OCI-LY3 (cell line): ENCODE measurements around the gene VAC14.

Experiments used
- H2AFZ ChIP-seq: fragments of 200-600, 300-600 bp; shearing (Covaris generic); 2 replicates; pipeline ENCODE4 v1.6.0; 2014; ENCODE audit warnings: antibody characterized with exemption, low read depth, low read length
- H3K27ac ChIP-seq: fragments of 200-600, 300-600 bp; sonication (generic); 2 replicates; pipeline ENCODE4 v1.5.1; 2014; ENCODE audit warnings: mild to moderate bottlenecking, low read length, moderate library complexity, mixed read lengths
- H3K27me3 ChIP-seq: fragments of 200-600, 300-600 bp; sonication (generic); 2 replicates; pipeline ENCODE4 v1.6.1; 2014; ENCODE audit warnings: low read depth, low read length, mixed read lengths
- H3K36me3 ChIP-seq: fragments of 200-600, 300-600 bp; sonication (generic); replicated peaks from 2 replicates; pipeline ENCODE3; 2014; ENCODE audit warnings: low read depth, low read length, mixed read lengths
- H3K4me1 ChIP-seq: fragments of 300-600, 200-600 bp; sonication (generic); 2 replicates; pipeline ENCODE4 v1.6.1; 2014; ENCODE audit warnings: low read length, mixed read lengths
- H3K4me2 ChIP-seq: fragments of 200-600, 300-600 bp; sonication (generic); 2 replicates; pipeline ENCODE4 v1.6.1; 2014; ENCODE audit warnings: low read length, mixed read lengths
- H3K4me3 ChIP-seq: fragments of 300-600, 200-600 bp; sonication (generic); 2 replicates; pipeline ENCODE4 v1.5.1; 2014; ENCODE audit warnings: antibody characterized with exemption, mild to moderate bottlenecking, low read length, moderate library complexity
- H3K79me2 ChIP-seq: fragments of 300-600, 200-600 bp; shearing (Covaris generic); 2 replicates; pipeline ENCODE4 v1.6.1; 2014; ENCODE audit warnings: mild to moderate bottlenecking, low read length, mixed read lengths
- H3K9ac ChIP-seq: fragments of 300-600, 200-600 bp; shearing (Covaris generic); 2 replicates; pipeline ENCODE4 v1.6.0; 2014; ENCODE audit warnings: mild to moderate bottlenecking, low read length, moderate library complexity
- H3K9me3 ChIP-seq: fragments of 200-600, 300-600 bp; shearing (Covaris generic); 2 replicates; pipeline ENCODE4 v1.6.1; 2014; ENCODE audit warnings: low read length, mixed read lengths; ENCODE audit not compliant: insufficient read depth
- H4K20me1 ChIP-seq: fragments of 200-600, 300-600 bp; sonication (generic); 2 replicates; pipeline ENCODE4 v1.6.1; 2016; ENCODE audit warnings: low read length, mixed read lengths; ENCODE audit not compliant: insufficient read depth
- CTCF ChIP-seq: fragments of 200-600, 300-600 bp; sonication (generic); IDR thresholded peaks from 2 replicates; pipeline ENCODE4 v1.5.1; 2014; ENCODE audit warnings: antibody characterized with exemption, low read length, low read depth
- EZH2phosphoT487 ChIP-seq: fragments of 200-600 bp; shearing (Covaris generic); IDR thresholded peaks from 2 replicates; pipeline ENCODE4 v1.6.1; 2018; ENCODE audit warnings: antibody characterized with exemption, mixed run types, low read depth

VAC14 gene

DNA sequence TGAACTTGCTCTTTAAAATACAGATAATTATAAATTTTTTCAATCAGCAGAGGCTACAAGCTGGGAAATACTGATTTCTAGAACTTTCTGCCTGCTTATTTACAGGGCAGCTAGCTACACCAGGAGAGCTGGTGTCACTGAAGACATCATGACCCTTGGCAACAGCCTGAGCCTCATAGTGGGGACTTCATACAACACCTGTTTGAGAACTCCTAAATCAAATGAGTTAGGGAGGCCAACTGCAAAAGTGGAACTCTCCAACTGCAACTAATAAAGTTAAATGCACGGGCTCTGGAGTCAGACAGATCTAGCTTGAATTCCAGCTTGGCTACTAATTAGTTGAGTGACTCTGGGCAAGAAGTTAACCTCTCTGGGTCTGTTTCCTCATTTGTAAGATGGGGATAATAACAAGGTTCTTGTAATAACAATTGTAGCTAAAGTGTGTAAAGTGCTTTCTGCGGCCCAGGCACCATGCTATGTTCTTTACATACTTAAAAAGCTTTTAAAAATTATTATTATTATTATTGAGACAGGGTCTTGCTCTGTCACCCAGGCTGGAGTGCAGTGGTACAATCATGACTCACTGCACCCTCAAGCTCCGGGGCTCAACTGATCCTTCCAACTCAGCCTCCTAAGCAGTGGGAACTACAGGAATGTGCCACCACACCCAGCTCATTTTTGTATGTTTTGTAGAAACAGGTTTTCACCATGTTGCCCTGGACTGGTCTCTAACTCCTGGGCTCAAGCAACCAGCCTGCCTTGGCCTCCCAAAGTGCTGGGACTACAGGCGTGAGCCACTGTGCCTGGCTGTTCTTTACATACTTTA is 33.4 kb downstream of the VAC14 start:
- H4K20me1 ChIP-seq, result no peaks in the 10 kb centered on the region
- H3K79me2 ChIP-seq, result no peaks in the 10 kb centered on the region
- TF ChIP-seq CTCF (no peak), EZH2phosphoT487 (no peak)
- H3K27me3 ChIP-seq, result no peaks in the 10 kb centered on the region
- no peak overlapping the region for H3K4me2 ChIP-seq
- H3K4me3 ChIP-seq, result no peak overlapping the region
- no peaks in the 10 kb centered on the region for H3K4me1 ChIP-seq
- no peak overlapping the region for H3K9ac ChIP-seq
- no peaks in the 10 kb centered on the region for H3K9me3 ChIP-seq
- H2AFZ ChIP-seq, result no peak overlapping the region
- peaks cover 13% of the 10 kb centered on the region for H3K36me3 ChIP-seq
- no peak overlapping the region for H3K27ac ChIP-seq

- Histone ChIP-seq H3K4me2 (no peak overlapping the region), H3K36me3 (peaks cover 9% of the 10 kb centered on the region), H3K79me2 (no peaks in the 10 kb centered on the region), H4K20me1 (no peaks in the 10 kb centered on the region), H3K27ac (no peak overlapping the region), H3K4me1 (no peaks in the 10 kb centered on the region), H3K27me3 (no peaks in the 10 kb centered on the region), H3K9me3 (no peaks in the 10 kb centered on the region), H3K4me3 (no peak overlapping the region), H3K9ac (no peak overlapping the region), H2AFZ (no peak overlapping the region)
- TF ChIP-seq EZH2phosphoT487 (no peak), CTCF (no peak)
These were observed 34.3 kb downstream of the VAC14 start for GRCh38 chr16:70766658-70767057.

DNA sequence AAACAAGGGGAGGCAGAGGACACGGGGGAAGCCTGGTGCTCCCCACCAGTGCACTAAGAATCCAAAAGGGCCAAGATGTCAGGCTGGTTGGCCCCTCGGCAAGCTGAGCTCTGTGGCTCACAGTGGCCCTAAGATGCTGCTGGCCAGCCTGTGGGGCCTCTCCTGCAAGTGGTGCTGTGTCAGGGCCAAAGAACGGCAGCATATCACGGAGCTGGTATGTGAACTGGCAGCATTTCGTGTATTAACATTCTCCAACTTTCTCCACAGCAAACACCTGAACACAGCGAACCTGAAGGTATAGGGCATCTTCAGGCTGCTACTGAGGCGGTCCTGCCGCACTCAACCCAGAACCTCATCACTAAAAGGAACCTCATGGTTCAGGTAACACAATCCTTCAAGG is 34.8 kb downstream of the VAC14 start:
- Histone ChIP-seq H2AFZ (no peak overlapping the region), H3K4me1 (no peaks in the 10 kb centered on the region), H3K27ac (no peak overlapping the region), H3K9ac (no peak overlapping the region), H3K4me3 (no peak overlapping the region), H3K4me2 (no peak overlapping the region), H4K20me1 (no peaks in the 10 kb centered on the region), H3K27me3 (no peaks in the 10 kb centered on the region), H3K36me3 (peaks cover 9% of the 10 kb centered on the region), H3K79me2 (no peaks in the 10 kb centered on the region), H3K9me3 (no peaks in the 10 kb centered on the region)
- no peak for TF ChIP-seq EZH2phosphoT487
- no peak for TF ChIP-seq CTCF

DNA sequence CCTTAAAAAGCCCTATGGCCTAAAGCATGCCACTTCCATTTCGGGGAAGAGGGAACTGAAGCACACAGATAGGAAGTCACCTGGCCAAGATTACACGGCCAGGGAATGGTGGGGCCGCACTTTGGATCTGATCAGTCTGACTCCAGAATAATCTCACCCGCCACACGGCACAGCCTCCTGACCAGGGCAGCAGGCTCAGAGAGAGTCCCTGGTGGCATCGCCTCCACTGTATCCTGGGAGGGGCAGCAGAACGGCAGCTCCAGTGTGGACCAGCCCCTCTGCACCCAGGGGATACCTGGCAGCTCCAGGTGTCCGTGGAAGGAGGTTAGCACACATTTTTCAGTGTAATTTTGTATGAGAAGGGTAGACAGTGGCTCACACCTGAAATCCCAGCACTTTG is 35.5 kb downstream of the VAC14 start:
- TF ChIP-seq CTCF, result no peak
- TF ChIP-seq EZH2phosphoT487, result no peak
- Histone ChIP-seq H3K79me2 (no peaks in the 10 kb centered on the region), H3K4me1 (no peaks in the 10 kb centered on the region), H3K4me2 (no peak overlapping the region), H4K20me1 (no peaks in the 10 kb centered on the region), H3K9me3 (no peaks in the 10 kb centered on the region), H3K9ac (no peak overlapping the region), H3K27me3 (no peaks in the 10 kb centered on the region), H3K27ac (no peak overlapping the region), H3K4me3 (no peak overlapping the region), H3K36me3 (peaks cover 4% of the 10 kb centered on the region), H2AFZ (no peak overlapping the region)
